Omental fat pad (tissue), 4 donors: ENCODE results near the gene RASSF1. TPM values are rescaled to one million over a fixed set of nuclear protein-coding genes. Genes with fewer than 3 reads are reported as not detected.

Source experiments
- ATAC-seq: fragments of 150-250 bp; one replicate; pipeline ENCODE4 v1.9.1; 2016; ENCODE audit warnings: mild to moderate bottlenecking, moderate library complexity; ENCODE audit not compliant: low FRiP score
- DNase-seq: peaks from one replicate; pipeline ENCODE4 v3.0.0-alpha.2; 2019; ENCODE audit warnings: low spot score
- total RNA-seq, 4 donors: library from RNA; depleted of rRNA; stranded (reverse); fragments of >200 nt; gene quantifications; one replicate each; pipeline ENCODE4 v1.1.0, GENCODE V29; 2016
- TF ChIP-seq, protein P1 (sequence below), 3 donors: fragments of 450-650 bp; IDR thresholded peaks; one replicate each; pipeline ENCODE4 v1.5.1; 2016 to 2017; ENCODE audit warnings: antibody characterized with exemption in 3 of 3, mild to moderate bottlenecking in 3 of 3, moderate library complexity in 2 of 3

The RASSF1 gene
- total RNA-seq, 4 donors from 2014 or later, result 42.1 to 82.0 (median 53.3) TPM

DNA sequence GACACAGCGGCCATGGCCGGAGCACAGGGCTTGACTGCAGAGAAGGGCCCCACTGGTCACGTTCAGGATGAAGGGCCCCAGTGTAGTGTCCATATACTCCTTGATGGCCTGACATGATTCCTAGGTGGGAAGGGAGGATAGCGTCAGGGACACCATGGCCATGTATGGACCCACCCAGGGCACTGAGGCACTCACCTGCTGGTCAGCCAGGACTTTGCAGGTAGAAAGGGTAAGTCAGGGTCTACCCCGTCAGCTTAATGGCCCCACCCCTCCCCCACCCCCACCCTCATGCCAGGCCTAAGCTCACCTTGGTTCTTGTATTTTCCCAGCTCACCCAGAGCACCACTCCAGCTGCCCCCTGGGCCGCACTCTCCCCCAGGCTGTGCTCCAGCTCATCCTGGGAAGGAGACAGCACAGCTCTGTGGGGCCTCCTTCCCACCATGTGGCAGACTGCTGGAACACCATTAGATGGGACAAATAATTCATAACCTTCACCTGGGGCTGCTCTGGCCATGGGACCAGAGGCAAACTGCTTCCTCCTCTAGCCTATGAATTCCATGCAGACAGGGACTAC is 39.9 kb downstream of the RASSF1 start:
- TF ChIP-seq, protein P1, sequence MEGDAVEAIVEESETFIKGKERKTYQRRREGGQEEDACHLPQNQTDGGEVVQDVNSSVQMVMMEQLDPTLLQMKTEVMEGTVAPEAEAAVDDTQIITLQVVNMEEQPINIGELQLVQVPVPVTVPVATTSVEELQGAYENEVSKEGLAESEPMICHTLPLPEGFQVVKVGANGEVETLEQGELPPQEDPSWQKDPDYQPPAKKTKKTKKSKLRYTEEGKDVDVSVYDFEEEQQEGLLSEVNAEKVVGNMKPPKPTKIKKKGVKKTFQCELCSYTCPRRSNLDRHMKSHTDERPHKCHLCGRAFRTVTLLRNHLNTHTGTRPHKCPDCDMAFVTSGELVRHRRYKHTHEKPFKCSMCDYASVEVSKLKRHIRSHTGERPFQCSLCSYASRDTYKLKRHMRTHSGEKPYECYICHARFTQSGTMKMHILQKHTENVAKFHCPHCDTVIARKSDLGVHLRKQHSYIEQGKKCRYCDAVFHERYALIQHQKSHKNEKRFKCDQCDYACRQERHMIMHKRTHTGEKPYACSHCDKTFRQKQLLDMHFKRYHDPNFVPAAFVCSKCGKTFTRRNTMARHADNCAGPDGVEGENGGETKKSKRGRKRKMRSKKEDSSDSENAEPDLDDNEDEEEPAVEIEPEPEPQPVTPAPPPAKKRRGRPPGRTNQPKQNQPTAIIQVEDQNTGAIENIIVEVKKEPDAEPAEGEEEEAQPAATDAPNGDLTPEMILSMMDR (IDR thresholded peaks at IDR 0.05), result no peak
- no peak for ATAC-seq
- DNase-seq, result no peak

DNA sequence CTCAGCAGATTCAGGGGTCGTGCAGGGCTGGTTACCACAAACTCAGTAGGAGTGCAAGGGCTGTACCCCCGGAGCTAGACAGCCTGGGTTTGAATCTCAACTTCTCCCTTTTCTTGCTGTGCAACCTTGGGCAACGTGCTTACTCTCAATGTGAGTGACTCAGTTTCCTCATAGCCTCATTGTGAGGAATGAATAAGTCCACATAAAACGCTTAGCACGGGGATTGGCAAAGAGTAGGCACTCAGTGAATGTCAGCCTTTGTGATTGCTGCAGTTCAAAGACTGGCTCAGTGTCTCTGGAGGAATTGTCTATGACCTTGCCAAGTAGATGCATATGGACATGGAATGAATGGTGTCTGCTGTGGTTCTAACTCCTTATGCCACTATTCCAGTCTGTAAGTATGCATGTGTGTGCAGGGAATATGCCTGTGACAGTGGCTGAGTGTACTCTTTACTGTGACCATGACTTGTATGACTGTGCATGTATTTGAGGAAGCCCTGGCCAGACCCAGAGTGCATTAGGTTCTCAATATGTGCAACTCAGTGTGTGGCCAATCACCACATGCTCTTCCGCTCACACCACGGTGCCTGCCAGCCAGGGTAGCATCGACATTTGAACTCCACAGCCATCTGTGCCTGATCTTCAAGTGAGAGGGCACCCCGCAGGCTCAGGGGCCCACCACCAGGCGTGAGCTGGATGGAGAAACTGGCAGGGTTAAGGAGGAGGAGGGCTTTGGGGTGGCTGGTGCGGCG is 40.5 kb downstream of the RASSF1 start:
- DNase-seq, result no peak
- TF ChIP-seq, protein P1 (IDR thresholded peaks at IDR 0.05), result no peak
- ATAC-seq, result peak; percentile 1

- TF ChIP-seq, protein P1 (IDR thresholded peaks at IDR 0.05), result no peak
- no peak for ATAC-seq
These were observed 41.1 kb downstream of the RASSF1 start for GRCh38 chr3:50299638-50299928.

GRCh38 chr3:50298836-50299637 is 41.6 kb downstream of the RASSF1 start, which contains the start of the genes HYAL3 and NAA80:
Gene HYAL3, minus strand, starts transcription at chr3:50299405. Its CDS starts 3,803 bp downstream, at chr3:50295602.
Gene NAA80, minus strand, starts transcription at chr3:50299405. Its CDS starts 1,942 bp downstream, at chr3:50297463.
- TF ChIP-seq, protein P1 (IDR thresholded peaks at IDR 0.05), result no peak
- DNase-seq (peak; percentile 96), ATAC-seq (peak; percentile 92)

More at GRCh38 chr3:50299638-50299928, 41.1 kb downstream of the RASSF1 start:
- DNase-seq, result no peak

GRCh38 chr3:50297896-50298725 is 42.5 kb downstream of the RASSF1 start:
- TF ChIP-seq, protein P1 (IDR thresholded peaks at IDR 0.05), result no peak
- DNase-seq, result no peak
- ATAC-seq, result no peak

- DNase-seq (no peak), ATAC-seq (no peak)
- TF ChIP-seq, protein P1 (IDR thresholded peaks at IDR 0.05), result no peak
These were observed 43.3 kb downstream of the RASSF1 start for GRCh38 chr3:50297384-50297775.
